ENCODE measurements around the gene LY86. TPM values are rescaled to one million over a fixed set of nuclear protein-coding genes. Genes with fewer than 3 reads are reported as not detected.
"Not testable (repeated sequence)": the region's sequence is repeated elsewhere in the genome, so short reads cannot be mapped to it uniquely, and the experiment has no call there.

Gene LY86
- total RNA-seq, 4 donors from 2014 or later, result 1.7 TPM; not detected in 3

DNA sequence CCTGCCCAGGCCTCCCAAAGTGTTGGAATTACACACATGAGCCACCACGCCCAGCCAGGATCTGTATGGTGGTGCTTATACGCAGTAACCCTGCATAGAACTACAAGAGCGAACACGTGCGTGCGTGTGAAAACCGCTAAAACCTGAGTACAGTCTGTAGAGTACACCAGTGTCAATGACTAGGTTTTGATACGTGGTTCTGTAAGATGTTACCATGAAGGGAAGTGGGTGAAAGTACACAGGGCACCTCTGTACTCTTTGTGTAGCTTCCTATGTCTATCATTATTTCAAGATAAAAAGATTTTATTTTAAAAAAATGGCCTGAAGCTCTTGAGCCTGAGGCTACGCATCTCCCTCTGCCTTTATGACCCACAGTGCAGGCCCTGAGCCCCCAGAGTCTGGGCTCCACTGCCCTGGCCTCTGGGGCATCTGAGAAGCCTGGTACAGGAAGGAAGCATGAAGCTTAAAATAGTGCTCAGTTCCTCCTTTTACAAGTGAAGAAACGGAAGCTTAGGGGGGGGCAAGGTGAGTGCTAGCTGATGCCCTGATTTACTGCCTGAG lies 21.6 kb downstream of the LY86 start:
- Histone ChIP-seq H3K4me3 (no peak overlapping the region), H3K27me3 (no peaks in the 10 kb centered on the region), H3K9me3 (no peaks in the 10 kb centered on the region), H3K4me1 (peaks cover 4% of the 10 kb centered on the region), H3K27ac (no peak overlapping the region), H3K36me3 (no peaks in the 10 kb centered on the region)
- TF ChIP-seq, protein P1, sequence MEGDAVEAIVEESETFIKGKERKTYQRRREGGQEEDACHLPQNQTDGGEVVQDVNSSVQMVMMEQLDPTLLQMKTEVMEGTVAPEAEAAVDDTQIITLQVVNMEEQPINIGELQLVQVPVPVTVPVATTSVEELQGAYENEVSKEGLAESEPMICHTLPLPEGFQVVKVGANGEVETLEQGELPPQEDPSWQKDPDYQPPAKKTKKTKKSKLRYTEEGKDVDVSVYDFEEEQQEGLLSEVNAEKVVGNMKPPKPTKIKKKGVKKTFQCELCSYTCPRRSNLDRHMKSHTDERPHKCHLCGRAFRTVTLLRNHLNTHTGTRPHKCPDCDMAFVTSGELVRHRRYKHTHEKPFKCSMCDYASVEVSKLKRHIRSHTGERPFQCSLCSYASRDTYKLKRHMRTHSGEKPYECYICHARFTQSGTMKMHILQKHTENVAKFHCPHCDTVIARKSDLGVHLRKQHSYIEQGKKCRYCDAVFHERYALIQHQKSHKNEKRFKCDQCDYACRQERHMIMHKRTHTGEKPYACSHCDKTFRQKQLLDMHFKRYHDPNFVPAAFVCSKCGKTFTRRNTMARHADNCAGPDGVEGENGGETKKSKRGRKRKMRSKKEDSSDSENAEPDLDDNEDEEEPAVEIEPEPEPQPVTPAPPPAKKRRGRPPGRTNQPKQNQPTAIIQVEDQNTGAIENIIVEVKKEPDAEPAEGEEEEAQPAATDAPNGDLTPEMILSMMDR (IDR thresholded peaks at IDR 0.05), result no peak
- TF ChIP-seq EP300 (IDR thresholded peaks at IDR 0.05) (no peak), POLR2AphosphoS5 (IDR thresholded peaks at IDR 0.05) (no peak), POLR2A (IDR thresholded peaks at IDR 0.05) (no peak)
- no peak for DNase-seq (ENCODE audit: low spot score in 2 of 2)
- 83% methylated on average over 10 of the region's 10 CpGs for WGBS

DNA sequence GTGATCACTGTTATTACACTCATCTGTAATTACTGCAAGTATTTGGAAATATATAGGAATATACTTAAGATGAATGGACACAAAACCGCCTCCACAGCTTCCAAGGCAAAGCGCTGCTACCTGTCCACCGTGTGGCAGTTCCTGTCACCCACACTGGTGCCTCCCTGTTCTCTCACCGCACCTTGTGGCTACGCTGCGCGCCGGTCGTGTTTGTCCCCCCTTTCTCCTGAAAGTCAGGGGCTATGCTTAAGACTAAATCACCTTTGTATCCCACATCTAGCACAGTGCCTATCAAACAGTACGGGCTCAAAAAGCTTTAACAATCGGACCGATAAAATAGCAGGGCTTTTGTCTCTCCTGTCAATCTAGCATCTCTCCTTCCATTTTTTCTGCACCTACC lies 23.0 kb downstream of the LY86 start:
- Histone ChIP-seq H3K4me1 (peaks cover 4% of the 10 kb centered on the region), H3K27me3 (no peaks in the 10 kb centered on the region), H3K4me3 (no peak overlapping the region), H3K27ac (no peak overlapping the region), H3K9me3 (no peaks in the 10 kb centered on the region), H3K36me3 (no peaks in the 10 kb centered on the region)
- DNase-seq (ENCODE audit: low spot score in 2 of 2), result no peak
- no peak for TF ChIP-seq POLR2AphosphoS5 (IDR thresholded peaks at IDR 0.05)
- no peak for TF ChIP-seq EP300 (IDR thresholded peaks at IDR 0.05)
- TF ChIP-seq, protein P1 (IDR thresholded peaks at IDR 0.05), result no peak
- TF ChIP-seq POLR2A (IDR thresholded peaks at IDR 0.05), result no peak
- 88% methylated on average over 12 of the region's 12 CpGs for WGBS

DNA sequence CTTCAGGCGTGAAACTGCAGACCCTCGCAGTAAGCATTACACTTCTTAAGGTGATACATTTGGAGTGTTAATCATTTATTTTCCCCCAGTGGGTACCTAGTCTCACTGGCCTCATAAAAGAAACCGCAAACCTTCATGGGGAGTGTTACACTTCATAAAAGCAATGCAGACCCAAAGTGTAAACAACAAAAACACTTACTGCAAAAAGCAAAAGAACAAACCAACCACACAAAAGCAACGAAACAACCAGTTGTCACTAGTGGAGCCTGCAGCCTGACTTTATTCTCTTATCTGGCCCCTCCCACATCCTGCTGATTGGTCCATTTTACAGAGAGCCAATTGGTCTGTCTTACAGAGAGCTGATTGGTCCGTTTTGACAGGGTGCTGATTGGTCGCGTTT lies 23.8 kb downstream of the LY86 start:
- H3K9me3 ChIP-seq, result no peaks in the 10 kb centered on the region
- no peak overlapping the region for H3K4me3 ChIP-seq
- no peaks in the 10 kb centered on the region for H3K27me3 ChIP-seq
- 94% methylated on average over 7 of the region's 7 CpGs for WGBS
- H3K4me1 ChIP-seq, result peaks cover 4% of the 10 kb centered on the region
- H3K36me3 ChIP-seq, result no peaks in the 10 kb centered on the region
- TF ChIP-seq, protein P1 (IDR thresholded peaks at IDR 0.05), result no peak
- TF ChIP-seq POLR2AphosphoS5 (IDR thresholded peaks at IDR 0.05) (no peak), EP300 (IDR thresholded peaks at IDR 0.05) (no peak), POLR2A (IDR thresholded peaks at IDR 0.05) (no peak)
- no peak for DNase-seq (ENCODE audit: low spot score in 2 of 2)
- no peak overlapping the region for H3K27ac ChIP-seq

DNA sequence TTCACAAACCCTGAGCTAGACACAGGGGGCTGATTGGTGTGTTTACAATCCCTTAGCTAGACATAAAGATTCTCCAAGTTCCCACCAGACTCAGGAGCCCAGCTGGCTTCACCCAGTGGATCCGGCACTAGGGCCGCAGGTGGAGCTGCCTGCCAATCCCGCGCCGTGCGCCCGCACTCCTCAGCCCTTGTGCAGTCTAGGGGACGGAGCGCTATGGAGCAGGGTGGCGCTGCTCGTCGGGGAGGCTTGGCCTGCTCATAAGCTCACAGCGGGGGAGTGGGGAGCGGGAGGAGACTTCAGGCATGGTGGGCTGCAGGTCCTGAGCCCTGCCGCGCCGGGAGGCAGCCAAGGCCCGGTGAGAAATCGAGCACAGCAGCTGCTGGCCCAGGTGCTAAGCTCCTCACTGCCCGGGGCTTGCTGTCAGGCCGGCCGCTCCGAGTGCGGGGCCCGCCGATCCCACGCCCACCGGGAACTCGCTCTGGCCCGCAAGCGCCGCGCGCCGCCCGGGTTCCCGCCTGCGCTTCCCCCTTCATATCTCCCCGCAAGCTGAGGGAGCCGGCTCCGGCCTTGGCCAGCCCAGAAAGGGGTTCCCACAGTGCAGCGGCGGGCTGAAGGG lies 24.7 kb downstream of the LY86 start:
- DNase-seq (ENCODE audit: low spot score in 2 of 2); H3K27me3 ChIP-seq; H3K9me3 ChIP-seq; H3K4me3 ChIP-seq; H3K4me1 ChIP-seq; H3K36me3 ChIP-seq; H3K27ac ChIP-seq: not testable (repeated sequence)
- 96% methylated on average over 17 of the region's 43 CpGs for WGBS

DNA sequence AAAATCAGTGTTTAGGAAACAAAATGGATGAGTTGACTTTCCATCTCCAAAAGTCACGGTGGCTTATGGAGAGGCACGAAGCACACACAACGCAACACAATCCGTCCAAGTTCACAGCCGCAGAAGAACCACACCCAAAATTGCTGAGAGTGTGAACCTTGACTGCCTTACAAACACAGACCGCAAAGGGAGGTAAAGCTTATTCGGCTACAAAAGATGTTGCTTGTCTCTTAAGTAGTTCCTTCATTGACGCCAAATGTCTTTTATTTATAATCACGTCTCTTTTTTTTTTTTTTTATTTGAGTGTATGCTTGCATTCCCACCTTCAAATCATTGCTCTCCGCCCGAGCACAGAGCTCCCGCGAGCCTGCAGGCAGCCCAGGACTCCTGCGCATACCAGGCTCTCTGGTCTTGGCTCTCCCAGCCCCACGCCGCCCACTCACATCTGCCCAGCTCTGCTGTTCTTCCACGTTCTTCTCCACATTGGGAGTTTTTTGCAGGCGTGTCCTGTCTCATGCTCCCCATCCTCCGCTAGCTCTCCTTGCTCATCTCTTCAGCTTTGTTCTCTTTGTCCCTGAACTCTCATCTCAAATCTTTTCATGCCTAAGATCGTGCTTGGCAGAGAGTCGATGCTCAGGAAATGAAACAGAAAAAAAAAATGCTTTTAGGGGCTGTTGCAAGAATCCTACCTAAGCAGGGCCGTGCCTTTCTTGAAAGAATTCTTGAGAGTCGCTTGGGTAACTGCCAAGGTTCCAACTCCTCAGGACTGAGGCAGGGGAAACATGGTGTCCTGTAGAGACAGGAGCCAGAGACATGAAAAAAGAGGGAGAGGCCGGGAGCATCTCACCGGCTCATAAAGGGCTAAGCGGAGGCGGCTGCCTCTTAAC lies 25.8 kb downstream of the LY86 start:
- Histone ChIP-seq H3K4me3 (no peak overlapping the region), H3K9me3 (no peaks in the 10 kb centered on the region), H3K4me1 (peaks cover 4% of the 10 kb centered on the region), H3K36me3 (no peaks in the 10 kb centered on the region), H3K27ac (no peak overlapping the region), H3K27me3 (no peaks in the 10 kb centered on the region)
- DNase-seq (ENCODE audit: low spot score in 2 of 2), result no peak
- TF ChIP-seq EP300 (IDR thresholded peaks at IDR 0.05) (no peak), POLR2A (IDR thresholded peaks at IDR 0.05) (no peak), POLR2AphosphoS5 (IDR thresholded peaks at IDR 0.05) (no peak)
- TF ChIP-seq, protein P1 (IDR thresholded peaks at IDR 0.05), result no peak
- WGBS, result 36% methylated on average over 27 of the region's 27 CpGs
